Calu3 (cell line): ENCODE measurements around the gene IP6K3. TPM values are rescaled to one million over a fixed set of nuclear protein-coding genes. Genes with fewer than 3 reads are reported as not detected.

Experiments used
- BruUV-seq: library from RNA; stranded (reverse); fragments of 400-500 nt; replicated peaks from 2 replicates; lab custom pipeline; 2021; lab: Mats Ljungman, UMichigan
- CTCF ChIA-PET: fragments of 300-600 bp; sonication (Branson Sonifier 250); formaldehyde crosslinking; loops from one replicate; lab custom pipeline; 2022; ENCODE audit warnings: antibody characterized with exemption; lab: Charles Lee
- DNase-seq: peaks from one replicate; pipeline ENCODE4 v3.0.0; 2022
- H3K27ac Mint-ChIP-seq: one replicate; pipeline ENCODE4 v1.8.0; 2022; ENCODE audit warnings: mixed read lengths; ENCODE audit not compliant: unreplicated experiment
- H3K27me3 Mint-ChIP-seq: one replicate; pipeline ENCODE4 v1.8.0; 2022; ENCODE audit warnings: mixed read lengths; ENCODE audit not compliant: unreplicated experiment
- H3K36me3 Mint-ChIP-seq: one replicate; pipeline ENCODE4 v1.8.0; 2022; ENCODE audit warnings: mild to moderate bottlenecking, moderate library complexity, mixed read lengths; ENCODE audit not compliant: insufficient read depth, unreplicated experiment
- H3K4me1 Mint-ChIP-seq: one replicate; pipeline ENCODE4 v1.8.0; 2022; ENCODE audit warnings: mild to moderate bottlenecking, low read depth, mixed read lengths; ENCODE audit not compliant: unreplicated experiment
- H3K4me3 Mint-ChIP-seq: one replicate; pipeline ENCODE4 v1.8.0; 2022; ENCODE audit warnings: mild to moderate bottlenecking, low read depth, moderate library complexity, mixed read lengths; ENCODE audit not compliant: unreplicated experiment
- H3K9me3 Mint-ChIP-seq: one replicate; pipeline ENCODE4 v1.8.0; 2022; ENCODE audit warnings: low read depth, mixed read lengths; ENCODE audit not compliant: unreplicated experiment
- CTCF ChIP-seq: fragments of 200-600 bp; IDR thresholded peaks from one replicate; pipeline ENCODE4 v1.8.0; 2022; ENCODE audit warnings: antibody characterized with exemption; ENCODE audit not compliant: unreplicated experiment
- intact Hi-C: fragments of 100-400 bp; cut with micrococcal nuclease; formaldehyde crosslinking; loops from one replicate; pipeline ENCODE4 v1.10.0; 2022; ENCODE audit not compliant: unreplicated experiment
- total RNA-seq: library from RNA; stranded (reverse); gene quantifications from 2 replicates; pipeline ENCODE4 v1.2.3, GENCODE V29; 2022

The IP6K3 gene
- total RNA-seq, 1 experiment from 2014 or later, result not detected

- intact Hi-C loops, result no loop called here
- H3K27me3 Mint-ChIP-seq, result peaks cover 62% of the 10 kb centered on the region
- DNase-seq, result no peak
- H3K36me3 Mint-ChIP-seq, result peaks cover 23% of the 10 kb centered on the region
- BruUV-seq, result no TSS peak
- no peak overlapping the region for H3K4me3 Mint-ChIP-seq
- TF ChIP-seq CTCF, result no peak
- no peak overlapping the region for H3K27ac Mint-ChIP-seq
- CTCF ChIA-PET, result no interaction called here
- H3K9me3 Mint-ChIP-seq, result no peaks in the 10 kb centered on the region
- peaks cover 9% of the 10 kb centered on the region for H3K4me1 Mint-ChIP-seq
Observed at GRCh38 chr6:33790910-33791309, 44.2 kb upstream of the IP6K3 start.

- H3K9me3 Mint-ChIP-seq, result no peaks in the 10 kb centered on the region
- peaks cover 9% of the 10 kb centered on the region for H3K4me1 Mint-ChIP-seq
- TF ChIP-seq CTCF, result no peak
- intact Hi-C loops, result no loop called here
- CTCF ChIA-PET, result no interaction called here
- BruUV-seq, result no TSS peak
- no peak overlapping the region for H3K27ac Mint-ChIP-seq
- H3K4me3 Mint-ChIP-seq, result no peak overlapping the region
- peaks cover 59% of the 10 kb centered on the region for H3K27me3 Mint-ChIP-seq
- DNase-seq, result no peak
- H3K36me3 Mint-ChIP-seq, result peaks cover 23% of the 10 kb centered on the region
Observed at GRCh38 chr6:33790379-33790778, 43.7 kb upstream of the IP6K3 start.

- Mint-ChIP-seq H3K27me3 (peaks cover 50% of the 10 kb centered on the region), H3K4me3 (peak overlapping the region; percentile 77), H3K27ac (peak overlapping the region; percentile 64), H3K4me1 (peaks cover 9% of the 10 kb centered on the region), H3K9me3 (no peaks in the 10 kb centered on the region), H3K36me3 (peaks cover 23% of the 10 kb centered on the region)
- intact Hi-C loops, result no loop called here
- BruUV-seq, result TSS peak; percentile 66
- no peak for TF ChIP-seq CTCF
- no peak for DNase-seq
- CTCF ChIA-PET, result no interaction called here
Observed at GRCh38 chr6:33789550-33789895, 42.8 kb upstream of the IP6K3 start.

GRCh38 chr6:33788694-33789549 lies 42.2 kb upstream of the IP6K3 start, which contains the start of gene LEMD2:
LEMD2 (minus strand) TSS chr6:33789130; CDS start chr6:33789116, 14 bp downstream.
- BruUV-seq, result no TSS peak
- Mint-ChIP-seq H3K27me3 (peaks cover 44% of the 10 kb centered on the region), H3K36me3 (peaks cover 24% of the 10 kb centered on the region), H3K4me3 (peak within 1 kb of the TSS; percentile 77), H3K4me1 (peaks cover 9% of the 10 kb centered on the region), H3K27ac (peak within 1 kb of the TSS; percentile 75), H3K9me3 (no peaks in the 10 kb centered on the region)
- DNase-seq, result peak; percentile 99
- intact Hi-C loops, result no loop called here
- TF ChIP-seq CTCF, result no peak
- CTCF ChIA-PET, result interaction anchor here (0.6 to 2.1 kb wide), 2 partner anchors 18 to 78 kb away, joined by 3 to 5 read pairs; partner anchors contain the start of gene UQCC2
